GM19193 (cell line): ENCODE measurements around the gene DGKZ.

ENCODE experiments used
- POLR2A ChIP-seq: IDR thresholded peaks from 4 replicates; pipeline ENCODE4 v1.6.1; 2011; ENCODE audit not compliant: insufficient read depth, insufficient read length; ENCODE audit errors: extremely low read depth

Gene DGKZ

DNA sequence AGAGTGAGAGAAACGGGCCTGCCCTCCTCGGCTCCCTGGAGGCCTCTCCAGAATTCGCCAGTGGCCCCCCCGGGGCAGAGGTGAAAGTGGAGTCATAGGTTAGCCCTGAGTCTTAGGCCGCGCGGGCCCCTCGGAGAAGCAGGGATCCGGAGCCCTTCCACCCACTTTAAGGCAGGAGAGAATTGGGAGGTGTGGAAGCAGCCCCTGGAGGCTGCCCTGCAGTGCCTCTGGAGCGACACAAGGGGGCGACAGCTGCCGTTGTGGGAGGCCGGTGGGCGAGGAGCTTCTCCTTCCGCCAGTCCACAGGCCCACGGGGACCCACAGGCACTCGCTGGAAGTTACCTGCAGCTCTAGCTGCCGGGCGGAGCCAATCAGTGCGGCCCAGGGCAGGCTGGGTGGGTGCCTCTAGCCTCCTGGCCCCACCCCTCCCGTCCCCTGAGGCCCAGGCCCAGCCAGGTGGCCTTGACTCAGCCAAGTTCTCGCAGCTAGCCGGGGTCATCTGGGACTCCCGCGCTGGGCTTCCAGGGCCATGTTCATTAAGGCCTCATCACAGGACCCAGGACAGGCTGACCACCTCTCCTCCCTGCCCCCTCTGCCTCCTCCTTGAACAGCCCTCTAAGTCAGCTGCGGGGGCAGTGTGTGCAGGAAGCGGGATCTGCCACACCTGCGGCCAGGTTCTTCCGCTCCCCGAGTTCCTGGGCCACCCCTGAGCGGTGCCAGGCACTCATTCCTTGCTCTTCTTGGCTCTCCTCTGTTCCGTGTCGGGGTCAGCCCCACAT is 5.0 kb downstream of the DGKZ start:
- no peak for TF ChIP-seq POLR2A

DNA sequence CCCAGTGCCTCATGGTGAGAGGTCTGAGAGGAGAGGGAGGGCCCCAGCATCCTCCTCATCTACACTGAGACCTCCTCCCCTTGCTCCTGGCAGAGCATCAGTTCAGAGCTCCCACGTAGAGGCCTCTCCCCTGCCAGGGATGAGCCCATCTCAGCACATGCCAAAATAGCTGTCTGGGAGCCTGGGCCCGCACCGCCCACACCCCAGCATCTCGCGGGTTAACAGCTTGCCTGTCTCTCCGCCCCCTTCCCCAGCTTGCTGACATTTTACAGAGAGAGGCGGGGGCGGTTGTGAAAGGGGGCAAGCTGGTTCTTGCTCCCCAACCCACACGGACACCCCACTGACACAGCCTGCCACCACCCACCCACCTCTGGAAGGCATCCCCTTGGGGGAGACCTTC is 6.4 kb downstream of the DGKZ start:
- no peak for TF ChIP-seq POLR2A

- no peak for TF ChIP-seq POLR2A
Observed at GRCh38 chr11:46356924-46357482, 9.7 kb downstream of the DGKZ start.

GRCh38 chr11:46357483-46357936 is 10.2 kb downstream of the DGKZ start:
- TF ChIP-seq POLR2A: no peak

DNA sequence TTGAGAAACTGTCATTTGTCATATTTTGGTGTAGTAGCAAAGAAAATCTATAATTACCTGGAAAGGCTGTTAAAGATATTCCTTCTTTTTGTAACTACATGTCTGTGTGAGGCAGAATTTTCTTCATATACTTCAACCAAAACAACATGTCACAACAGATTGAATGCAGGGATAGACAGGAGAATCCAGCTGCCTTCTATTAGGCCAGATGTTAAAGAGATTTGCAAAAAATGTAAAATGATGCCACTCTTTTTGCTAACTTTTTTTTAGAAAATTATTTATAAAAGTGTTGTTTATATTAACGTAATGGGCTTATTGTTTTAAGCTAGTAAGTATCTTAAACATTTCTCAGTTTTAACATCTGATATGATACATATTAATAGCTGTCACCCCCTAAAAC is 12.7 kb downstream of the DGKZ start:
- no peak for TF ChIP-seq POLR2A

DNA sequence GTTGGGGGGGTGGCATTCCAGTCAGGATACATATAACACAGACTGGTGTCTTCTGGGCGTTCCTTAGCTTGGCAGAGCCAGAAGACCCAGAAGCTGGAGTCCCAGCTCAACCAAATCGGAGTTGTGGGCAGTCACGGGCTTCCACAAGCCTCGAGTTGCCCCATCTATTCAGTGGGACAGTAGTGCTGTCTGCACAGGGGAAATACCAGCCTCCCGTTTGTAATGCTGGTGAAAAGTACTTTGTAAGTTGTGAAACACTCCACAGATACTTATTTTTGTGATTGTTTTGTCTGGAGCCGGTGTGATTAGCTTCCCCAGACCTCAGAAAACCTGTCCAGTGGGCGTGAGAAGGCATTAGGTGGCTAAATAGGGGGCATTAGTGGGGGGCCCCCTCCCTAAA is 13.6 kb downstream of the DGKZ start:
- TF ChIP-seq POLR2A: no peak

DNA sequence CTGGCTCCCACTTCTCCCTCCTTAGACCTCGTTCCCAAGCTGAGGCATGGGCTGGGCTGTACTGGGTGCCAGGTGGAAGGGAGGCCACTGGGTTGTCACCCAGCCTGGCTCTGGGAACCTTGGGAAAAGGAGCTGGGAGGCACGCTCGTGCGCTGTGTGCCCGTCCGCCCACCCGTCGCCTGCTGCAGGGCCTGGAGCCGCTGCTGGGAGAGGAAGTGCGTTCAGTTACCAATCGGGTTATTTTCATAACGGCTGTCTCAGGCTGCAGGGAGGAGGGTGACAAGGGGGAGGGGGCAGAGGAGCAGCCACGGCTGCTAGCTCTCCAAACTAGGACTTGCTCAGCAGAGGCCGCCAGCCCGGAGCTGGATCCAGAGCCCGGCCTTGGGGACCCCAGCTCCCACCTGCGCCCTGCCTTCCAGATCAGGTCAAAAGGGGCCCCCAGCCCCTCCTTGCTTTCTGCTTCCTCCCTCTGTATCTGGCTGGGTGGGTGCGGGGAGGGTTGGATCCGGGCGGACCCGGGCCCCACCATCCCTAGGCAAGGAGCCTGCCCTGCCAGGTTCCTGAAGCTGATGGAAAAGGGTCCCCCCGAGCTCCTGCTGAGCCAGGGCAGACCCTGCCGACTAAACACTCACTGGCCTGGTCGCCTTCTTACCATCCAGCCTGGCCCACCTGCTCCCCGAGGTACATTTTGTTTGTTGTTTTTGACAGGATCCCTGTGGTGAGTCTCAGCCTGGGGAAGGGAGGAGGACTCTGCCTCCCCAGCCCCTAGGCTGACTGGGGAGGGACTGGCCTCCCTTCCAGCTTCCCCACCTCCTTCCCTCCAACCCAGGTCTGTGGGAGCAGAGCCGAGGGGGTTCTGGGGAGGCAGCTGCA is 14.3 kb downstream of the DGKZ start:
- TF ChIP-seq POLR2A: peak; percentile 67

DNA sequence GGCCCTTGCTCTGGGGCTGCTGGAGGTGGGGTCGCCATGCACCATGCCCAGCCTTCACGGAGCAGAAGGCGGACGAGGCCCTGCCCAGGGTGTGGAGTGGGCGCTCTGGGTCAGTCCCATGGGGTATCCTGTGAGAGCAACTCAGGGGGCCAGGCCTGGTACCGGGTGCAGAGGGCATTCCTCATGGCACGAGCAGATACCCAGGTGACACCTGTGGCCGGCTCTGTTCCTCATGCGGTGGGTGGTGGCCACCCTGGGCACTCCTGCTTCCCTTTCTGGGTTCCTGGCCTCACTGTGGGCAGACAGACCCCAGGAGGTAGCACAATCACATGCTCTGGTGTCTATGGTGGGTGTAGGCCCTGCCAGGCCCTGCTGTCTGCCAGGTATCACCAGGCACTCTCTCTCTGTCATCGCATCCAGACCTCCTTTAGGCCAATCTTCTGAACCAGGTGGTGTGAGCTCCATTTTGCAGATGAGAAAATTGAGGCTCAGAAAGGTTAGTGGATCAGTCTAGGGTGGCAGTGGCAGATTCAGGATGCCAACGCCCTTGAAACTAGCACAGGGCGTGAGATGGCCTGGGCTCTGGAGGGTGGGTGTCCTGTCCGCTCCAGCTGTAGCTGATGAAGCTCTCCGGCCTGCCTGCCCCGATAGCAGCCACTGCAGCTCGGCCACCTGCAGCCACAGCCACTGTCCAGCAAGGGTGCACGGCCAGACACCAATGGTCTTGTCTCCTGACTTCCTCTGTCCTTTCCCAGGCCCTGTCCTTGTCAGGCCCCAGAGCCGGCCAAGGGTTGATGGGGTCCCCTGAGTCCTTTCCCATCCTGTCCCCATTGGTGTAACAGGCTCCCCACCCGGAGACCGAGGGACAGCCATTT is 15.1 kb downstream of the DGKZ start:
- TF ChIP-seq POLR2A: no peak

- no peak for TF ChIP-seq POLR2A
Observed at GRCh38 chr11:46363031-46363407, 15.8 kb downstream of the DGKZ start.

GRCh38 chr11:46363455-46364005 is 16.3 kb downstream of the DGKZ start:
- TF ChIP-seq POLR2A: no peak

GRCh38 chr11:46364056-46364455 is 16.8 kb downstream of the DGKZ start:
- no peak for TF ChIP-seq POLR2A

DNA sequence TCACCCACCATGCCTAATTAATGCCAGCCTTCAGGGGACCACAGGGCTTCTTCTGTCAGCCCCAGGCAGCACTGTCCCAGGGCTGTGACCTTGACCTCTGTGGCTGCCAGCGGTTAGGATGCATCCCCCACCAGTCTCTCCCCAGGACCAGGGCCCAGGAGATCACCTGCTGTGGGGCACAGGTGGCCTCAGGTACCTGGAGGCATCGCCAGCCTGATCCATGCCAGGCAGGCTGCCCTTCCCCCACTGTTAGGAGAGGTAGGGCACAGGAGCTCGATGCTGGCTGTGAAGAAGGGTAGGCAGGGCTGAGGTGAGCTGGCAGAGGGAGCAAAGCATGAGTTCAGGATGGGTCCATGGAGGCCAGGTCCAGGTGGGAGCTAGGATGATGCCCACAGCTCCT is 17.5 kb downstream of the DGKZ start:
- no peak for TF ChIP-seq POLR2A

DNA sequence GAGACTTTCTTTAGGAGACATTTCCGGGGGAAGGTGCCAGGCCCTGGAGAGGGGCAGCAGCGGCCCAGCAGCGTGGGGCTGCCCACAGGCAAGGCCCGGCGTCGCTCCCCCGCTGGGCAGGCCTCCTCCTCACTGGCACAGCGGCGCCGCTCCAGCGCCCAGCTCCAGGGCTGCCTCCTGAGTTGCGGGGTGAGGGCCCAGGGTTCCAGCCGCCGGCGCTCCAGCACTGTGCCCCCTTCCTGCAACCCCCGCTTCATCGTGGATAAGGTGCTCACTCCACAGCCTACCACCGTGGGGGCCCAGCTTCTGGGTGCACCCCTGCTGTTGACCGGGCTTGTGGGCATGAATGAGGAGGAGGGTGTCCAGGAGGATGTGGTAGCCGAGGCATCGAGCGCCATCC is 19.0 kb downstream of the DGKZ start:
- no peak for TF ChIP-seq POLR2A

- TF ChIP-seq POLR2A: no peak
Observed at GRCh38 chr11:46366661-46367161, 19.4 kb downstream of the DGKZ start.
